ENCODE data around the gene CRB1.
"Not testable (repeated sequence)": the region's sequence is repeated elsewhere in the genome, so short reads cannot be mapped to it uniquely, and the experiment has no call there.

Gene CRB1

GRCh38 chr1:197399755-197400521 is 131.9 kb downstream of the CRB1 start:
- no peak for DNase-seq (ENCODE audit: low read depth in 2 of 2)

DNA sequence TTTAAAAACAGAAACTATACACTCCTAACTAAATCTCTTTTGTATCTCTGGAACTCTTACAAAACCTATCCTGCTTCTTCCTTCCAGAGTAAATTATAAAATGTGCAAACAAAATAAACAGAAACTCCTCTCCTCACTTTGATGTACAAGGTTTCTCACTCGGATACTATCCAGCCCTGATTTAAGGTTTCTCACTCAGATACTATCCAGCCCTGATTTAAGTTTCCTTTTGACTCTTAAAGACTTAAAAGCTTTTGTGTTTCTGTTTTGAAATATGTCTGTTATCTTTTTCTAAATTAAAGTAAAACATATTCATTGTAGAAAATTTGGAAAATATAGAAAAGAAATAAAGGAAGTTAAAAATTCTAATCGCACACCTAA is 132.5 kb downstream of the CRB1 start:
- no peak for DNase-seq (ENCODE audit: low read depth in 2 of 2)

DNA sequence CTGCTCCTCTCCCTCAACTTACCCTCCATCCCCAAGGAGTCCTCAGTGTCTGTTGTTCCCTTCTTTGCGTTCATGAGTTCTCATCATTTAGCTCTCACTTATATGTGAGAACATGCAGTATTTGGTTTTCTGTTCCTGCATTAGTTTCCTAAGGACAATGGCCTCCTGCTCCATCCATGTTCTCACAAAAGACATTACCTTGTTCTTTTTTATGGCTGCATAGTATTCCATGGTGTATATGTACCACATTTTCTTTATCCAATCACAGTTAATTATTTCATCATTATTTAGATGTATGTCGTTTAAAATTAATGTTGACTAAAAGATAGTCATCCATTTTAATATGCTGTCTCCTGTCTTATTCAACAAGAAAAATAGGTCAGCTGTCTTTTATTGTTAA is 134.1 kb downstream of the CRB1 start:
- DNase-seq (ENCODE audit: low read depth in 2 of 2), result no peak

GRCh38 chr1:197404774-197405173 is 136.7 kb downstream of the CRB1 start:
- DNase-seq (ENCODE audit: low read depth in 2 of 2), result not testable (repeated sequence)

DNA sequence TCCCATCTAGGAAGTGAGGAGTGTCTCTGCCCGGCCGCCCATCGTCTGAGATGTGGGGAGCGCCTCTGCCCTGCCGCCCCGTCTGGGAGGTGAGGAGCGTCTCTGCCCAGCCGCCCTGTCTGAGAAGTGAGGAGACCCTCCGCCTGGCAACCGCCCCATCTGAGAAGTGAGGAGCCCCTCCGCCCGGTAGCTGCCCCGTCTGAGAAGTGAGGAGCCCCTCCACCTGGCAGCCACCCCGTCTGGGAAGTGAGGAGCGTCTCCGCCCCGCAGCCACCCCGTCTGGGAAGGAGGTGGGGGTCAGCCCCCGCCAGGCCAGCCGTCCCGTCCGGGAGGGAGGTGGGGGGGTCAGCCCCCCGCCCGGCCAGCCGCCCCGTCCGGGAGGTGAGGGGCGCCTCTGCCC is 137.6 kb downstream of the CRB1 start:
- not testable (repeated sequence) for DNase-seq (ENCODE audit: low read depth in 2 of 2)

- no peak for DNase-seq (ENCODE audit: low read depth in 2 of 2)
Observed at GRCh38 chr1:197413564-197413963, 145.5 kb downstream of the CRB1 start.

DNA sequence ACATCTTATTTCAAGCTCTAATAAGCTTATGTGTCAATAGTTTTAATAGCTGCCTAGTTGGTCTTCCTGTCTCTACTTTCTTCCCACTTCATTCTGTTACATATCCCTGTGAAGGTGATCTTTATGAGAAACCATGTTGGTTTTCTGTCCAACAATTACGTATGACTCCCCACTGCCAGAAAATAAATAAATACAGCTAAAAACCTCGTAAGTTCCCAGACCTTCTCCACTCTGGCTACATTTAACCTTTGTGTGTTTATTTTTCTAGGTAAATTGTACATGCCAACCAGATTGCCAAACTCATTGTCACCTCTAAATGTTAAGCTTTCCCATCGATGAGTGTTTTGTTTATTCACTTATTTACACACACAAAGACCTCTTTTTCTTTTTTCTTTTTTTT is 147.2 kb downstream of the CRB1 start:
- DNase-seq (ENCODE audit: low read depth in 2 of 2), result no peak

GRCh38 chr1:197418693-197419092 is 150.6 kb downstream of the CRB1 start:
- DNase-seq (ENCODE audit: low read depth in 2 of 2), result no peak

DNA sequence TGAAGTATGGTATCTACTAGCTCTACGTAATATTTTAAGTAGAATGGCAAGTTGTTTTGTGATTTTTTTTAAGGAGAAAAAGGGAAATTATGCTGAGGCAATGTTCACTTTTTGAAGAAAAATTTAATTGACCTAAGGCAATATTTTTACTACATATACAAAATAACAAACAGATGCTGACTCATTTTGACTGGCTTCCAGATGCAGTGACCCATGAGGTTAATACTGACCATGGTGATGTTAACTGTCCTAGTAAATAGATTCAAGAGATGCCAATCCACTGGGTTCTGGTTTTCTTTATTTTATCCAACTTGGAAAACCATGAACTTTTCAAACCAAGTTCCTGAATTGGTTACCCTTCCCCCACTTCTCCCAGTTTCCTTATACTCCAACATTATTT is 154.9 kb downstream of the CRB1 start:
- no peak for DNase-seq (ENCODE audit: low read depth in 2 of 2)

- no peak for DNase-seq (ENCODE audit: low read depth in 2 of 2)
Observed at GRCh38 chr1:197424380-197424779, 156.3 kb downstream of the CRB1 start.

- no peak for DNase-seq (ENCODE audit: low read depth in 2 of 2)
Observed at GRCh38 chr1:197429372-197429771, 161.3 kb downstream of the CRB1 start.

DNA sequence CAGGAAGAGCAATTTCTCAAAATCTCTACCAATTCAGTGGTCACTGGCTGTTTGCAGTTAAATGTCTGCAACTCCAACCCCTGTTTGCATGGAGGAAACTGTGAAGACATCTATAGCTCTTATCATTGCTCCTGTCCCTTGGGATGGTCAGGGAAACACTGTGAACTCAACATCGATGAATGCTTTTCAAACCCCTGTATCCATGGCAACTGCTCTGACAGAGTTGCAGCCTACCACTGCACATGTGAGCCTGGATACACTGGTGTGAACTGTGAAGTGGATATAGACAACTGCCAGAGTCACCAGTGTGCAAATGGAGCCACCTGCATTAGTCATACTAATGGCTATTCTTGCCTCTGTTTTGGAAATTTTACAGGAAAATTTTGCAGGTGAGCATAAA is 167.2 kb downstream of the CRB1 start:
- no peak for DNase-seq (ENCODE audit: low read depth in 2 of 2)

GRCh38 chr1:197437601-197438000 is 169.5 kb downstream of the CRB1 start:
- DNase-seq (ENCODE audit: low read depth in 2 of 2), result no peak

- DNase-seq (ENCODE audit: low read depth in 2 of 2), result no peak
Observed at GRCh38 chr1:197438010-197438790, 170.1 kb downstream of the CRB1 start.

GRCh38 chr1:197439708-197440280 is 171.7 kb downstream of the CRB1 start:
- no peak for DNase-seq (ENCODE audit: low read depth in 2 of 2)

DNA sequence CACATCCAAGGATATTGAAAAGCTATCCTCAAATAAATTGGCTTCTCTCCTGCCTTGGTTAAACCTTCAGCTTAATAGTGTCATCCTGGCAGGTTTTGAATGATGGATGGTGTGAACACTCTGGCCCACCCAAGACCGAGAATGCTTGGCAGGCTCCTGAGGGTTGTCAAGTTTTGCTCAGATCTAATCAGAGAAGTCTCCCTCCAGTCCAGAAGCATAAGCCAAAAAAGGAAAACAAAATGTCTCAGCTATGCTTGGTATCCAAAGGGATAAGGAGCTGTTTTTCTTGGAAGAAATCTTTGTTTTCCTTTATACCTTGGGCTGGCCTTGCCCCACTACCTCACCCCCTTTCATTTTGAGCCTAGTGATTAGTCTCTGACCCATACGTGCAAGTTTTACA is 172.7 kb downstream of the CRB1 start:
- no peak for DNase-seq (ENCODE audit: low read depth in 2 of 2)

- DNase-seq (ENCODE audit: low read depth in 2 of 2), result no peak
Observed at GRCh38 chr1:197441999-197442414, 174.0 kb downstream of the CRB1 start.

GRCh38 chr1:197444755-197445154 is 176.7 kb downstream of the CRB1 start:
- DNase-seq (ENCODE audit: low read depth in 2 of 2), result no peak

DNA sequence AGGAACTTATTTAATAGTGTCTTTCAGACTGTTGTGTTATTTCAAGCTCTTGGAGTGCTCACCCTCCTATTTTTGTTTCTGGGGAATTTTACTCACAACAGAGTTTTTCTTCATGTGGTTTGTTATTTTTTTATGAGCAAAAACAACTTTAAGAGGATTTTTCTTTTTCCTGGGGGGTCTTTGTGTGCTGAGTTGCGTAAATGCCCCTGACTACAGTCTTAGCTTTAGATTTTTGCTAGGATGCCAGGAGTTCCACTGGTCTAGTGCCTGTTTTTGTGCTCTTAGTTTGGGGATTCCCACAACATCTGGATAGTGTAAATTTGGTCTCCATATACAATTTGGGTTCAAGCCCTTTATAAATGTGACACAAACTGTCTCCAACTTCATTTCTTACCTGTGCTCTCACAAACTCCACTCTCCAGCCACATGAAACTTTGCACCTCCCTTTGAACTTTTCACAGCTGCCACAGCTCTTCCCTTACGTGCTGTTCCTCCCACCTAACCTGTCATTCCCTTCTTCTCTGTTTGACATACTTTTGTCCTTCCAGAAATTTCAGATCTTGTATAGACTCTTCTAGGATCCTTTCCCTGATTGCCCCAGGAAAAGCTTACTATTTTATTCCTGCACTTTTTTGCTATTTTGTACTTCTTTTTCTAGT is 180.2 kb downstream of the CRB1 start:
- no peak for DNase-seq (ENCODE audit: low read depth in 2 of 2)

DNA sequence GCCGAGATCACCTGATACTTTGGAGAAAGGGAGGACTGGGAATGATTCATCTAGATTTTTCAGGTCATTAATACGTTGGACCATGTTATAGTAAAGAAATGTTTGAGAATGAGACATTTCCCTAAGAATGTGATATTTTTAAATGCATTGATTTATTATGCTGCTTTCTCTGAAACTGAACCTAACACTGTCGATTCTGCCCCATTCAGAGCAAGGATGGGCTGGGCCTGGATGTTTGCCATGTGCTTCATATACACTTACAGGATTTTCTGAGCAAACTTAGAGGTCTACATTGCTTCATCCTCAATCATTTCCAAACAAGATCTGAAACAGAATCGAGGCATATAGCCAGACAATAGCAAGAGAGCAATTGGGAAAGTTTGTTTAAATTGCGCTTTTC is 183.3 kb downstream of the CRB1 start:
- DNase-seq (ENCODE audit: low read depth in 2 of 2), result no peak

DNA sequence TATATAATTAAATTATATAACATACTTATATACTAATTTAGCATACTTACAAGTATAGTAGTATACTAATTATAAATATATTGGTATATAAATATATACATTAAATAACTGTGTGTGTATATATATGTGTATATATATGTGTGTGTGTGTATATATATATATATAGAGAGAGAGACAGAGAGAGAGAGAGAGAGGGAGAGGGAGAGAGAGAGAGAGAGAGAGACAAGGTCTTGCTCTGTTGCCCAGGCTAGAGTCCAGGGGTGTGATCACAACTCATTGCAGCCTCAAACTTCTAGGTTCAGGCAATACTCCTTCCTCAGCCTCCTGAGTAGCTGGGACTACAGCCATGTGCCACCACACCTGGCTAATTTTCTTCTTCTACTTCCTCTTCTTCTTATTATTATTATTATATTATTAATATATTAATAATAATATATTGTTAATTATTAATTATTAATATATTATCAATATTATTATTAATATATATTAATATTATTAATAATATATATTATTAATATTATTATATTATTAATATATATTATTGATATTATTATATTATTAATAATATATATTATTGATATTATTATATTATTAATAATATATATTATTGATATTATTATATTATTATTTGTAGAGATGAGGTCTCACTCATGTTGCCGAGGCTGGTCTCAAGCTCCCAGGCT is 185.5 kb downstream of the CRB1 start:
- DNase-seq (ENCODE audit: low read depth in 2 of 2), result no peak

DNA sequence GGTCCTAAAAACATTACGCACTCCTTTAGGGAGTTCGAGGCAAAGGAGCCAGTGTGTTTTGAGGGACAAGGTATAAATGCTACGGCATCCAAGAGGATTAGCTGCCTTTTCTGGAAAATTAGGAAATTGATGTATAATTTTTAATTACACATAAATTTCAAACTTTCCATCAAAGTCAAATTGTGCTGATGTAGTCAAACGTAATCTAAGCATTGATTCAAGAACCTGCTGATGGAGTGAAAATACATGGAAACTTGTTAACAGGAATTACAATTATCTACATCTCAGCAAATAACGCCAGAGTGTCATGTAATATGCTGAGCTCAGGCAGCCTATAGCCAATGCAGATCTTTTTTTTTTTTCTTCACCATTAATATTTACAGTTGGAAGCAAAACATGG is 194.5 kb downstream of the CRB1 start:
- no peak for DNase-seq (ENCODE audit: low read depth in 2 of 2)

Measured in stimulated activated CD8-positive, alpha-beta memory T cell treated with anti-CD3 and anti-CD28 coated beads, Interleukin-15, amount 100 ng/mL, for 48 hours (primary cell).